ENCODE results near the gene MALSU1.

MALSU1 gene

GRCh38 chr7:23356168-23356567, 57.0 kb downstream of the MALSU1 start:
- no peak overlapping the region for H3K4me3 ChIP-seq
- intact Hi-C loops (cut with DNase I; ENCODE audit: low total_unique reads) = no loop called here
- H3K27me3 ChIP-seq = no peaks in the 10 kb centered on the region
- no peaks in the 10 kb centered on the region for H3K4me1 ChIP-seq
- no peak overlapping the region for H3K27ac ChIP-seq
- no peak for TF ChIP-seq CTCF (IDR thresholded peaks at IDR 0.05)
- no peak for DNase-seq
- no peaks in the 10 kb centered on the region for H3K36me3 ChIP-seq
- H3K9me3 ChIP-seq = no peaks in the 10 kb centered on the region

- no peak for DNase-seq
- intact Hi-C loops (cut with DNase I; ENCODE audit: low total_unique reads) = no loop called here
- Histone ChIP-seq H3K4me3 (no peak overlapping the region), H3K27ac (no peak overlapping the region), H3K27me3 (no peaks in the 10 kb centered on the region), H3K4me1 (no peaks in the 10 kb centered on the region), H3K9me3 (no peaks in the 10 kb centered on the region), H3K36me3 (no peaks in the 10 kb centered on the region)
- no peak for TF ChIP-seq CTCF (IDR thresholded peaks at IDR 0.05)
These were observed 57.6 kb downstream of the MALSU1 start for GRCh38 chr7:23356726-23357125.

GRCh38 chr7:23357190-23358093, 58.3 kb downstream of the MALSU1 start:
- Histone ChIP-seq H3K4me3 (no peak overlapping the region), H3K4me1 (no peaks in the 10 kb centered on the region), H3K36me3 (no peaks in the 10 kb centered on the region), H3K27me3 (no peaks in the 10 kb centered on the region), H3K9me3 (no peaks in the 10 kb centered on the region), H3K27ac (no peak overlapping the region)
- no peak for TF ChIP-seq CTCF (IDR thresholded peaks at IDR 0.05)
- no peak for DNase-seq
- intact Hi-C loops (cut with DNase I; ENCODE audit: low total_unique reads) = no loop called here

GRCh38 chr7:23358152-23358674, 59.1 kb downstream of the MALSU1 start:
- Histone ChIP-seq H3K4me3 (no peak overlapping the region), H3K27me3 (no peaks in the 10 kb centered on the region), H3K27ac (no peak overlapping the region), H3K36me3 (no peaks in the 10 kb centered on the region), H3K4me1 (no peaks in the 10 kb centered on the region), H3K9me3 (no peaks in the 10 kb centered on the region)
- DNase-seq = no peak
- intact Hi-C loops (cut with DNase I; ENCODE audit: low total_unique reads) = no loop called here
- no peak for TF ChIP-seq CTCF (IDR thresholded peaks at IDR 0.05)

Measured in tibial artery (tissue), 4 donors.